Loucy (cell line): ENCODE results near the gene DNAJC8.

ENCODE experiments used
- CTCF ChIP-seq: fragments of 200-600 bp; sonication (generic); conservative IDR thresholded peaks from 2 replicates; pipeline ENCODE4 v1.5.1; 2014; ENCODE audit warnings: mild to moderate bottlenecking, antibody characterized with exemption, low read length
- EZH2phosphoT487 ChIP-seq: fragments of 200-600 bp; IDR thresholded peaks from 2 replicates; pipeline ENCODE4 v1.6.1; 2018; ENCODE audit warnings: antibody characterized with exemption, mild to moderate bottlenecking, moderate library complexity, borderline replicate concordance

DNA sequence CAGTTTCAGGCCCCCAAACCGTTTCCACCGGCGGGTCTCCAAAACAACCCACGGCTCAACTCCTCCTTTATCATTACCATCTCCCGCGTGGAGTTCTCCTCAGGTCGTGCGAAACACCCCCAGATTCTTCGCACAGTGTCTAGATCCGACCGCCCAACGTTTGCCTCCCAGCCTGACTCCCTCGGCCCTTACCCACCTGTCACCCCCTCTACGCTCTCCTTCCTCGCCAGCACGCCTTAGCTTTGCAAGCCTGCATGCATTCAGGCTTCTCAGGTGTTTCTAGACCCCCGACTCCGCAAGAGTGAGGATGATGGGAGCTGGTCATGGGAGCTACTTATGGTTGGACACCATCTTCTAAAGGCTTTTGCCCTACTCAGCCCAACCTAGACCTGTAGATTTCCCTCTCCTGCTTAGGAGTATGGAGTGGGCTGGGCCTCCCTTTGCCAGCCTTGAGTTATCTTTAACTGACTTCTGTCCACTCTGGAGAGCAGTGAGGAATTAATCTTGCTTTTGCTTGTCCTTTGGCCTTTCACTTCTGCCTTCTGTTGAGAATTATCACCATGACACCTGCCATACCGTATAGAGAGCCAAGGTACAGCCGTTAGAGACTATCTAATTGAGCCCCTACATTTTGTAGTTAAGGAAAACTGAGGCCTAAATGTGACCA lies 4.0 kb upstream of the DNAJC8 start:
- TF ChIP-seq CTCF = no peak
- TF ChIP-seq EZH2phosphoT487 = no peak
